GM18502 (cell line): ENCODE measurements around the gene OR2T35.
"Not testable (repeated sequence)": the region's sequence is repeated elsewhere in the genome, so short reads cannot be mapped to it uniquely, and the experiment has no call there.

Experiments
- ATAC-seq: cut with Tn5 transposase; IDR thresholded peaks from one replicate; pipeline ENCODE4 v1.9.1; 2021; ENCODE audit warnings: mild to moderate bottlenecking; ENCODE audit not compliant: unreplicated experiment, poor library complexity

OR2T35 gene, protein sequence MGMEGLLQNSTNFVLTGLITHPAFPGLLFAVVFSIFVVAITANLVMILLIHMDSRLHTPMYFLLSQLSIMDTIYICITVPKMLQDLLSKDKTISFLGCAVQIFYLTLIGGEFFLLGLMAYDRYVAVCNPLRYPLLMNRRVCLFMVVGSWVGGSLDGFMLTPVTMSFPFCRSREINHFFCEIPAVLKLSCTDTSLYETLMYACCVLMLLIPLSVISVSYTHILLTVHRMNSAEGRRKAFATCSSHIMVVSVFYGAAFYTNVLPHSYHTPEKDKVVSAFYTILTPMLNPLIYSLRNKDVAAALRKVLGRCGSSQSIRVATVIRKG

DNA sequence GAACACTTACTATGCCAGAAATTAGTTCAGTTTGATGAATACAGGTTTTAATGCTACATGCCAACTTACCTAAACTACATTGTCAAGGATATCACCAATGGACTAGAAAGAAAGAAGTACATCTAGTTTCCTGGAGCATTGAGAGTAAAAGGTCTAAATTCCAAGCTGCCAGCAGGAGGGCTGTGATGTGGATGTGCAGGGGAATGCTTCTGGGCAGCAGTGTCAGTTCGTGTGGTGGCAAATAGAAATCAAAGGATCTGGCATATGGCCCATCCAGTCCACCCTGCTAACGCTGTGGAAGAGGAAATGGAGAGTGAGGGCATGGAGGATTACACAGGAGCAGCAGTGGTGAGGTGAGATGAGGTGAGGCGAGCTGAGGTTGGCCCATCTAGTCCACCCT, at the start of gene OR2T35:
OR2T35 (minus strand) TSS at position 101 of the 400 bp plus-strand sequence. CDS start 6,020 bp downstream, outside the sequence.
- not testable (repeated sequence) for ATAC-seq

DNA sequence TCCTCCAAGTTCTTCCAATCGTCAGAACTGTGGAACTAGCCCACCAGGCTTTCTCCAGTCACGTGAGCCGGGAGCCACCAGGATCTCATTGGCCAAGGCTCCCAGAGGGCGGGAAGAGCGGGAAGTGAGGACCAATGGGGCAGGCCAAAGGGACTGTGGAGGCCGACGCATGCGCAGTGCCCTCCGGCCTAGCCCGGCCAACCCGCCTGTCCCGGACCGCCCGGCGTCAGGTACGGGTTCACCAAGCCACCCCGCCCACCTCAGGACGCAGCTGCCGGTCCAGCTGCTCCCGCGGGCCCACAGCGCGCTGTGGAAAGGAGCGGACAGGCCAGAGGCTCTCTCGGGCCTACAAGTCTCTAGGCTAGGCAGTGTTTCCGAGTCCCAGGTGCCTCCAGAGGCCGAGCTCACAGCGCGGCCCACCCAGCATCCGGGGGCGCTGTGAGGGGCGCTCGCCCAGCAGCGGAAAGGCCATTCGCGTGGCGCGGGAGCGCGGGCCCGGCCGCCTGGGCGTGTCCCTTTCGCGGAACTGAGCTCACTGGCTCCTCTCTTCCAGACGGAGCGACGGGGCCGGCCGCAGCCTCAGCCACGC, 46.6 kb upstream of the OR2T35 start:
- no peak for ATAC-seq

GRCh38 chr1:248688527-248689298, 43.6 kb upstream of the OR2T35 start:
- ATAC-seq: peak; percentile 76

- peak; percentile 85 for ATAC-seq
These were observed 41.7 kb upstream of the OR2T35 start for GRCh38 chr1:248686815-248687214.

GRCh38 chr1:248681651-248682050, 36.6 kb upstream of the OR2T35 start:
- no peak for ATAC-seq

DNA sequence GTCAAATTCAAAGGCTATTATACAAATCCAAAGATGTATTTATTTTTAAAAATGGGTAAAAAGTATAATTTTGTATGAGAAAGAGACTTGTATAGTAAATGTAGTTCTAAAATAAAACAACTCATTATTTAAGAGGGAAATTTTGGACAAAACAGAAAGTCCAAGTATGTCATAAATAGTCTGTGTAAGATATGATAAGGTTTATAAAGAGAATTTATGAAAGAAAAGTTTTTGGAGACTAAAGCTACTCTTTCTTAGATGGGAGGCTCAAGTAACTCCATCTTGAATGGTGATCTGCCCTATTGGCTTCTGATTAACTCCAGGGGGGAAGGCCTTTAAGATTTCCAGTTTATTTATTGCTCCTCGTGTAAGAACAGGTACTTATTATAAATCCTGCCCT, 24.9 kb upstream of the OR2T35 start:
- no peak for ATAC-seq

DNA sequence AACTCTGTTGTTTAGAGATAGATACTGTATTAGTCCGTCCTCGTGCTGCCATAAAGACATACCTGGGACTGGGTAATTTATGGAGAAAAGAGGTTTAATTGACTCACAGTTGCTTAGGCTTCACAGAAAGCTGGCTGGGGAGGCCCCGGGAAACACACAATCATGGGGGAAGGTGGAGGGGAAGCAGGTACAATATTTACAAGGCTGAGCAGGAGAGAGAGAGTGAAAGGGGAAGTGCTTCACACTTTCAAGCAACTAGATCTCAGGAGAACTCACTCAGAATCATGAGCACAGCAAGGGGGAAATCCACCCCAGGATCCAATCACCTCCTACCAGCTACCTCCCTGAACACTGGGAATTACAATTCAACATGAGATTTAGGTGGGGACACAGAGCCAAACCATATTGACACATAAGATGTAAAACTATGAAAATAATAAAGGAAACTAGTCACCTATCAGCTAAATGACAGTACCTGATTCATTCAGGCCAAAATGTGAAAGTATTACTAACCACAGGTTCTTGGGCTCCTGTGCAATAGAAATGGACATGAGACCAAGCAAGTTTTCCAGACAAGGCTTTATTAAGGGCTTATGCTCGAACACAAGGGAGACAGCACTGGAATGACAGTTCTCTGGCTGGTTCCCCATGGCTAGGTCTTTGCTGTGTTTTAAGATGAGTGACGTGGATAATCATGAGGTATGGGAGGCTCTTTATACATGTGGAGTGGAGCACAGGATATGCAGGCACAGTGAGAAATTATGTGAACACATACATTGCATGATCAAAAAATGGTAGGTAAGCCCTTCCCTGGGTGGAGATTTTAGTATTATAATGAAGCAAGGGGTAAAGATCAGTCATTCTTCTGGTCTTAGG, 18.6 kb upstream of the OR2T35 start:
- ATAC-seq: peak; percentile 97

- ATAC-seq: peak; percentile 59
These were observed 11.7 kb upstream of the OR2T35 start for GRCh38 chr1:248656797-248657196.

- ATAC-seq: peak; percentile 56
These were observed 10.3 kb upstream of the OR2T35 start, which contains the start of gene OR2T27 for GRCh38 chr1:248655354-248655753. Gene OR2T27, minus strand, starts transcription at chr1:248655528. Its CDS starts 4,644 bp downstream, at chr1:248650884.

DNA sequence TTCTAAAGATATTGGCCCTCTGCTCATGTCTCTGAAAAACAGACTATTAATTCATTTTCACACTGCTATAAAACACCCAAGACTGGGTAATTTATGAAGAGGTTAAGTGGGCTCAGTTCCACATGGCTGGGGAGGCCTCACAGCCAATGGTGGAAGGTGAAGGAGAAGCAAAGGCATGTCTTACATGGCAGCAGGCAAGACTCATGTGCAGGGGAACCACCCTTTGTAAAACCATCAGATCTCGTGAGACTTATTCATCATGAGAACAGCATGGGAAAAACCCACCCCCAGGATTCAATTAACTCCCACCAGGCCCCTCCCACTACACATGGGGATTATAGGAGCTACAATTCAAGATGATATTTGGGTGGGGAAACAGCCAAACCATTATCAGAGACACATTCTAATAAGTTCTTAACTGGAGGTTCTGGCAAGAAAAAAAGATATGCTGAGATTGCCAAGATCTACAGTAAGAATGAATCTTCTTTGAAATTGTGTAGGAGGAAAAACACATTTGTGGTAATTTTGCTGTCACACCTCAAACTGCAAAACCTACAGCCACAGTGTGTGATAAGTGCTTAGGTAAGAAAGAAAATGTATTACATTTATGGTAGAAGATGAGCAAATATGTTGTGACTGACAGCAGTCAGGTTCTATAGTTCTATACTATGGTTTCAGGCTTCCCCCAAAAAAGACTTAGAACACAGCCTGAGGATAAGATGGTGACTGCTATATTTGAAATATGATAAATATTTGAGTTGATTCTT, 3.9 kb upstream of the OR2T35 start:
- ATAC-seq: not testable (repeated sequence)

DNA sequence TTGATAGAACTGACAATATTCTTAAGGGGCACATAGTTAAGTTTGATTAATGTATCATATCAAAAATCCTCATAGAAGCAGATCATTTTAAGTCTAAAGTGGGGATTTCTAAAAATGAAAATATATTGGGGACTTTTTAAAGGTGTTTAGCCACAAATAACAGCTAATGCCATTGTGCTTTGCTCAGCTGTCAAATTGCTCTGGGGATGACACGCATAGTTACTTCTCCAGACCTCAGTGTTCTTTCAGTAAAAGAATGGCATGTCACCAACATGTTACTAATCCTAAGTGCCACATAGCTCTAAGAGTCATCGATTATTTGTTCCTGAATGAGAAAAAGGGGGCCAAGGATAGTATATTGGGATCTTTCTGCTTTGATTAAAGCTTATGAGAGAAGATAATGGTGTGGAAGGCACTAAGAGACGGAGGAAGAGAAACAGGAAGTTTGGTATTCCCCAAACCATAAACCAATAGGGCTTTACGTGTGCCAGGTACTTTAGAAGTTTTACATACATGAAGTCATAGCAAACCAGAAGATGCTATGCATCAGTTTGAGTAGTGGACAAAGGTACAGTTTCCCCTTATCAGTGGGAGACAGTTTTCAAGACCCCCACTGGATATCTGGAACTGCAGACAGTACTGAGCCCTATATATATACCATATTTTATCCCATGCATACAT, 2.0 kb downstream of the OR2T35 start:
- peak; percentile 73 for ATAC-seq

DNA sequence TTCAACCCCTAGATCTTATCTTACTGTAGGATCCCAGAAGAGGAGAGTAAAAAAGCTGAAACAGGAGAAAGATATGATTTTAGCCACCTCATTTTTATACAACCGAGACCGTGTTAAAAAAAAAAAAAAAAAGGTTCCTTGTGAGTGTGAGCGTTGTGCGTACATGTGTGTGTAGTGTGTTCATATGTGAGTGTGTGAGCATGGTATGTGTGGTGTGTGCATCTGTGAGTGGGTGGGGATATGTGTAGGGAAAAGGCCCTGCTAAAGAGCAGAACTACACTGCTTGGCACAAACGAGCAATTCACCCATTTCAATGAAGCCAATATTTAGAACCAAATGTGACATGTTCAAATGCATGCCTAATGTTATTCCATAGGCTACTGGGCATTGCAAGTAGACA, 3.5 kb downstream of the OR2T35 start:
- ATAC-seq: peak; percentile 13

DNA sequence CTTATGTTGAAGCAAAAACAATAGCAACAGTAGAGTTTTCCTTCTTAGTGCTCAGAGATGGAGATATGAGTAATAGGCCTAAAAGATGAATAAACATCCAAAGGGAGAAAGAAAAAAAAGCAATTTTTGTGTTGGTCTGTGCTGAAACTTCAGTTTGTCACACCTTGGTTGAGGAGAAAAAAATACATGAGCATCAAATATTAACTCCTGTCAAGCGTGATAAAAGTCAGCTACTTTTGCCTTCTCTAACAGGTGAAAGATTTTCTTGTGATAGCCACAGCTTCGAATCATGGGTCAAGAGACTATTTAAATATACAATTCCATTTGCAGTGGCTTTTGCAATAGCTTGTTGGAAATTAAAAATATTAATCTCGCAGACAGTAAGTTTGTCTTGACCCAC, 4.2 kb downstream of the OR2T35 start:
- peak; percentile 41 for ATAC-seq

- ATAC-seq: peak; percentile 35
These were observed 5.4 kb downstream of the OR2T35 start for GRCh38 chr1:248639652-248640051.

DNA sequence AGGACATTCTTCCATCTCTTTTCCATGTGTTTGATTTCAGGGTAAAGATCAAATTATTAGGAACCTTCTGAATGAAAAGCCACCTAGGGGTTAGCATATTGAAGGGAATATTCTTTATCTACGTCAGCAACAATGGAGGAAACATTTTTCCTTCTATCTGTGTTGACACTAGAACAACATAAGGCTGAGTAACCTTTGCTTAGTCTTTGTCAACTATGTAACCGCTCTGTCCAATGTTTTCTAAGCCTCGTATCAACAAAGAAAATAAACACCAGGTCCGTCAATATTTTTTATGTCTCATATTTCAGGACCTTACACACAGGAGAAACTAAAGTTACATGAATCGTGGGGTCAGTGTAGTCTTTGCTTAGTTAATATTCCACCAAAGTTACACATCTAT, 8.5 kb downstream of the OR2T35 start:
- ATAC-seq: not testable (repeated sequence)

DNA sequence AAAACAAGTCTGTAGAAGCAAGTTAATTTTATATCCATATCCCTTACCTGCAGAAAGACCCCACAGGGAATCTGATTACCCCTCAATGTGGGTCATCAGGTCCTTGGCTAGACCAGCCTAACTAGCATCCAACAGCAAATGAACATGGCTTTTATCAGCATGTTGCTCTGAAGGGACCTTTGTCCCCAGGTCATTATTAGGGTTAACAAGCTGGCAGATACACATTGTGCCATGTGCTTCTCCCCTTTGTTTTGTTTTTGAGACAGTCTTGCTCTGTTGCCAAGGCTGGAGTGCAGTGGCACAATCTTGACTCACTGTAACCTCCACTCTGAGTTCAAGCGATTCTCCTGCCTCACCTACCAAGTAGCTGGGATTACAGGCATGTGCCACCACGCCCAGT, 10.1 kb downstream of the OR2T35 start, which contains the start of gene OR2T11:
OR2T11 (minus strand) TSS at position 101 of the 400 bp plus-strand sequence. CDS start 7,963 bp downstream, outside the sequence.
- ATAC-seq: not testable (repeated sequence)

GRCh38 chr1:248631354-248632008, 13.6 kb downstream of the OR2T35 start:
- ATAC-seq: no peak

DNA sequence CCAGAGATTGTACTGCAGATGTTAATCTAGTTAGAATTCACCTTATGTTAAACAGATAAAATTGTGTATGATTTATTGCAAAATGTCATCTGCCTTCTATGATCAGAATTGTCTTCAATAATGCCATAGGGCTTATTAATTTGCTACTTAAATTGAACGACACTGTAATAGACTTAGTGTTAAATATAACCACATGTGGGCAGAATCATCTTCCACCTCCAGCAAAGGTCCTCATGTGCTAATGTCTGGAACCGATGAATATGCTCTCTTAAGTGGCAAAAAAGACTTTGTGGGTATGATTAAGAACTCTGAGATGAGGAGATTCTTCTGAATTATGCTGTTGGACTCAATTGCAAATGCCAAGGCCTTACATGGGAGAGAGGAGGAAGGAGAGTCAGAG, 14.5 kb downstream of the OR2T35 start:
- ATAC-seq: no peak
